GM21737 (cell line): ENCODE results near the gene CYTH4.
A peak's percentile ranks its signal among the peaks of the same experiment; 100 is the strongest.
"Not testable (repeated sequence)": the region's sequence is repeated elsewhere in the genome, so short reads cannot be mapped to it uniquely, and the experiment has no call there.

Experiments
- ATAC-seq: cut with Tn5 transposase; IDR thresholded peaks from one replicate; pipeline ENCODE4 v1.9.1; 2021; ENCODE audit warnings: mild to moderate bottlenecking, moderate library complexity; ENCODE audit not compliant: unreplicated experiment

Gene CYTH4

GRCh38 chr22:37282385-37282677 is at the start of gene CYTH4:
TSS of gene CYTH4 (plus strand) at chr22:37282508. CDS start at chr22:37282570, 62 bp downstream.
- ATAC-seq, result no peak

- not testable (repeated sequence) for ATAC-seq
Measured at GRCh38 chr22:37233371-37233750, 48.9 kb upstream of the CYTH4 start.

- ATAC-seq, result no peak
Measured at GRCh38 chr22:37233751-37234631, 48.3 kb upstream of the CYTH4 start.

GRCh38 chr22:37234736-37235711 is 47.3 kb upstream of the CYTH4 start:
- no peak for ATAC-seq

- ATAC-seq, result no peak
Measured at GRCh38 chr22:37235897-37236607, 46.3 kb upstream of the CYTH4 start.

- no peak for ATAC-seq
Measured at GRCh38 chr22:37237371-37238268, 44.7 kb upstream of the CYTH4 start.

- no peak for ATAC-seq
Measured at GRCh38 chr22:37239336-37240239, 42.7 kb upstream of the CYTH4 start.

- no peak for ATAC-seq
Measured at GRCh38 chr22:37240240-37240940, 41.9 kb upstream of the CYTH4 start.

GRCh38 chr22:37240941-37241320 is 41.4 kb upstream of the CYTH4 start:
- no peak for ATAC-seq

GRCh38 chr22:37241351-37242142 is 40.8 kb upstream of the CYTH4 start:
- no peak for ATAC-seq

GRCh38 chr22:37242395-37242918 is 39.9 kb upstream of the CYTH4 start:
- ATAC-seq, result peak; percentile 53

GRCh38 chr22:37243402-37244113 is 38.8 kb upstream of the CYTH4 start:
- ATAC-seq, result peak; percentile 5

GRCh38 chr22:37244114-37244921 is 38.0 kb upstream of the CYTH4 start, which contains the start of gene RAC2:
TSS of gene RAC2 (minus strand) at chr22:37244269. CDS start at chr22:37244148, 121 bp downstream.
- peak; percentile 44 for ATAC-seq

- ATAC-seq, result peak; percentile 36
Measured at GRCh38 chr22:37244922-37245722, 37.2 kb upstream of the CYTH4 start.

GRCh38 chr22:37245740-37246139 is 36.6 kb upstream of the CYTH4 start:
- no peak for ATAC-seq
